Measurements from ENCODE around the gene FAIM2.
A peak's percentile ranks its signal among the peaks of the same experiment; 100 is the strongest.

FAIM2 gene

DNA sequence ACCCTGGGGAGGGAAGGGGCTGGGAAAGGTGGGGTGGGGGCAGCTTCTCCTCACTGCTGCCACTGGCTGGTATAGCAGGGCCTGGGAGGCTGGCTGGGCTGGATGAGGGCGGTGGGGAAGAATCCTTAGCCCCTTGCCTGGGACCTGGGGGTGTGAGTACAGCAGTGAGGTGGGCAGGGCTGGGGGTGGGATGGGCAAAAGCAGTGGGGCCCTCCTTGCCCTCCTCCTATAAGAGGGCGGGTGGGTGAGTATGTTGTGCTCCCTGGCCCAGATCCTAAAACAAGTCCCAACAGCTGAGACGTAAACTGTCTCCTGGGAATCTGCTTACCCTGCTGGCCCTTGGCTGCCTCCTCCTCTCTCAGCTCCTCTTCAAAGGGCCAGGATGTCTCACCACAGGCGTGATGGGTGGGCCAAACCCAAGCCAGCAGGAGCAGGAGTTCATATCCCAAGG is 77.7 kb downstream of the FAIM2 start:
- Histone ChIP-seq H3K27me3 (ENCODE audit: insufficient read depth, low read length, poor library complexity) (no peaks in the 10 kb centered on the region), H3K36me3 (ENCODE audit: insufficient read depth, low read length) (peaks cover 9% of the 10 kb centered on the region; the same call in 1 of the 2 replicates), H3K9me3 (ENCODE audit: insufficient read depth, low read length, severe bottlenecking) (no peaks in the 10 kb centered on the region), H3K27ac (ENCODE audit: low read length) (no peak overlapping the region), H3K9ac (ENCODE audit: low read depth, low read length) (no peak overlapping the region), H3K79me2 (ENCODE audit: insufficient read depth, low read length) (peaks cover 66% of the 10 kb centered on the region), H3K4me3 (ENCODE audit: low read depth in 1 of 2, low read length in 2 of 2) (no peak overlapping the region), H3K4me1 (ENCODE audit: insufficient read depth, low read length) (peaks cover 48% of the 10 kb centered on the region), H3K4me2 (ENCODE audit: insufficient read depth, low read length) (no peak overlapping the region; the same call in 1 of the 2 replicates), H2AFZ (ENCODE audit: low read depth, low read length) (no peak overlapping the region), H4K20me1 (ENCODE audit: insufficient read depth, low read length) (peaks cover 43% of the 10 kb centered on the region)
- ATAC-seq (ENCODE audit: insufficient read depth, low read depth), result no peak
- DNase-seq, result no peak
- TF ChIP-seq, protein P1, sequence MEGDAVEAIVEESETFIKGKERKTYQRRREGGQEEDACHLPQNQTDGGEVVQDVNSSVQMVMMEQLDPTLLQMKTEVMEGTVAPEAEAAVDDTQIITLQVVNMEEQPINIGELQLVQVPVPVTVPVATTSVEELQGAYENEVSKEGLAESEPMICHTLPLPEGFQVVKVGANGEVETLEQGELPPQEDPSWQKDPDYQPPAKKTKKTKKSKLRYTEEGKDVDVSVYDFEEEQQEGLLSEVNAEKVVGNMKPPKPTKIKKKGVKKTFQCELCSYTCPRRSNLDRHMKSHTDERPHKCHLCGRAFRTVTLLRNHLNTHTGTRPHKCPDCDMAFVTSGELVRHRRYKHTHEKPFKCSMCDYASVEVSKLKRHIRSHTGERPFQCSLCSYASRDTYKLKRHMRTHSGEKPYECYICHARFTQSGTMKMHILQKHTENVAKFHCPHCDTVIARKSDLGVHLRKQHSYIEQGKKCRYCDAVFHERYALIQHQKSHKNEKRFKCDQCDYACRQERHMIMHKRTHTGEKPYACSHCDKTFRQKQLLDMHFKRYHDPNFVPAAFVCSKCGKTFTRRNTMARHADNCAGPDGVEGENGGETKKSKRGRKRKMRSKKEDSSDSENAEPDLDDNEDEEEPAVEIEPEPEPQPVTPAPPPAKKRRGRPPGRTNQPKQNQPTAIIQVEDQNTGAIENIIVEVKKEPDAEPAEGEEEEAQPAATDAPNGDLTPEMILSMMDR (IDR thresholded peaks at IDR 0.05; ENCODE audit: borderline replicate concordance, extremely low read depth, low read length, poor library complexity, severe bottlenecking), result no peak
- no peak for TF ChIP-seq EZH2 (IDR thresholded peaks at IDR 0.05; ENCODE audit: borderline replicate concordance, low read depth, low read length, severe bottlenecking)

- H3K79me2 ChIP-seq (ENCODE audit: insufficient read depth, low read length), result peaks cover 71% of the 10 kb centered on the region
- H3K9ac ChIP-seq (ENCODE audit: low read depth, low read length), result no peak overlapping the region
- H3K4me3 ChIP-seq (ENCODE audit: low read depth in 1 of 2, low read length in 2 of 2), result no peak overlapping the region
- DNase-seq (no peak), ATAC-seq (ENCODE audit: insufficient read depth, low read depth) (no peak)
- no peak overlapping the region for H2AFZ ChIP-seq (ENCODE audit: low read depth, low read length)
- H3K4me2 ChIP-seq (ENCODE audit: insufficient read depth, low read length), result no peak overlapping the region
- no peak for TF ChIP-seq EZH2 (IDR thresholded peaks at IDR 0.05; ENCODE audit: borderline replicate concordance, low read depth, low read length, severe bottlenecking)
- TF ChIP-seq, protein P1 (IDR thresholded peaks at IDR 0.05; ENCODE audit: borderline replicate concordance, extremely low read depth, low read length, poor library complexity, severe bottlenecking), result no peak
- H3K36me3 ChIP-seq (ENCODE audit: insufficient read depth, low read length), result peaks cover 9% of the 10 kb centered on the region; the same call in 1 of the 2 replicates
- no peaks in the 10 kb centered on the region for H3K9me3 ChIP-seq (ENCODE audit: insufficient read depth, low read length, severe bottlenecking)
- H3K27me3 ChIP-seq (ENCODE audit: insufficient read depth, low read length, poor library complexity), result no peaks in the 10 kb centered on the region
- H4K20me1 ChIP-seq (ENCODE audit: insufficient read depth, low read length), result peaks cover 48% of the 10 kb centered on the region
- peaks cover 51% of the 10 kb centered on the region for H3K4me1 ChIP-seq (ENCODE audit: insufficient read depth, low read length)
- H3K27ac ChIP-seq (ENCODE audit: low read length), result no peak overlapping the region
Observed at GRCh38 chr12:49825360-49825970, 78.2 kb downstream of the FAIM2 start.

GRCh38 chr12:49824895-49825294 is 78.8 kb downstream of the FAIM2 start:
- Histone ChIP-seq H3K4me3 (ENCODE audit: low read depth in 1 of 2, low read length in 2 of 2) (no peak overlapping the region), H3K9me3 (ENCODE audit: insufficient read depth, low read length, severe bottlenecking) (no peaks in the 10 kb centered on the region), H3K27ac (ENCODE audit: low read length) (no peak overlapping the region), H3K4me1 (ENCODE audit: insufficient read depth, low read length) (peaks cover 51% of the 10 kb centered on the region), H3K79me2 (ENCODE audit: insufficient read depth, low read length) (peaks cover 74% of the 10 kb centered on the region), H4K20me1 (ENCODE audit: insufficient read depth, low read length) (peaks cover 51% of the 10 kb centered on the region), H3K27me3 (ENCODE audit: insufficient read depth, low read length, poor library complexity) (no peaks in the 10 kb centered on the region), H3K4me2 (ENCODE audit: insufficient read depth, low read length) (0 out of 2 replicates have a peak overlapping the region, but pooled peaks have one; percentile 1), H3K36me3 (ENCODE audit: insufficient read depth, low read length) (peaks cover 9% of the 10 kb centered on the region; the same call in 1 of the 2 replicates), H3K9ac (ENCODE audit: low read depth, low read length) (no peak overlapping the region), H2AFZ (ENCODE audit: low read depth, low read length) (no peak overlapping the region)
- TF ChIP-seq EZH2 (IDR thresholded peaks at IDR 0.05; ENCODE audit: borderline replicate concordance, low read depth, low read length, severe bottlenecking), result no peak
- TF ChIP-seq, protein P1 (IDR thresholded peaks at IDR 0.05; ENCODE audit: borderline replicate concordance, extremely low read depth, low read length, poor library complexity, severe bottlenecking), result no peak
- ATAC-seq (ENCODE audit: insufficient read depth, low read depth) (no peak), DNase-seq (no peak)
